OCI-LY1 (cell line): ENCODE results near the gene RTTN.

Experiments used
- CTCF ChIP-seq: fragments of 200-600 bp; sonication (generic), shearing (Covaris generic); IDR thresholded peaks from 2 replicates; pipeline ENCODE4 v1.5.1; 2017; ENCODE audit warnings: mild to moderate bottlenecking, antibody characterized with exemption, low read length, moderate library complexity, mixed read lengths
- EZH2 ChIP-seq: fragments of 200-600 bp; sonication (generic), shearing (Covaris generic); IDR thresholded peaks from 2 replicates; pipeline ENCODE4 v1.8.0; 2017; ENCODE audit warnings: borderline replicate concordance, mixed run types, mild to moderate bottlenecking, antibody characterized with exemption, low read length, moderate library complexity, mixed read lengths

DNA sequence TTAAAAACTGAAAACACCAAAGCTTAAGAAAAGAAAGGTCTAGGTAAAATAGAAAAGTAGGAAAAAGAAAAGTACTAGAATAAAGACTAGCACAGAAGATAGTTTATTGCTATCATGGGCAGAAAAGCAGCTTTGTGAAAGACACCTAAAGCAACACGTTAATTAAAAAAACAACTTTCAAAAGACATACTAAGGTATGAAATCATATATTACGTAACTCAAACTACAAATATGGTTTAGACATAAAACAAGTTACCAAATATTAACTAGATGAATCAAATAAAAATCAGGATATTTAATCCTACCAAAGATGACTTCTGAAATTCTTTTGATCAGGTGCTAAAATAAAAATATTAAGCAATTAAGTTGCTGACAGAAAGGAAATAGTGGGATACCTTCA, 30.3 kb downstream of the RTTN start:
- TF ChIP-seq CTCF (no peak), EZH2 (no peak)
